ENCODE data around the gene CCDC192.

The CCDC192 gene

DNA sequence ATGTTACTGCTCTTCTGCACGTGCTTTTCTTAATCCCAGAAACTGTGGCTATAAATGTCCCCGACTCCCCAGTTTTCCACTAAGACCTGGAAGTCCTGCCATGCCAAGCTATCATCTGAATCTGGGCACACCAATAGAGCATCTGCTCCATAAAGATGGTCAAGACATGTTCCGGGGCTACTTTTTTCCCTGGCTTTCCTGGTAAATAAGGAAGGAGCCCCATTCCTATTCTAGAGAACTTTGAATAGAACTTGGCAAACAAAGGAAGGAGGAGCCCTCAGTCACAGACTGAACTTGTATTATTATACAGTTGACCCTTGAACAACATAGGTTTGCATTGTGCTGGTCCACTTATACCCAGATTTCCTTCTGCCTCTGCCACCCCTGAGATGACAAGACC is 182.9 kb downstream of the CCDC192 start:
- no peak overlapping the region for H3K4me3 Mint-ChIP-seq

DNA sequence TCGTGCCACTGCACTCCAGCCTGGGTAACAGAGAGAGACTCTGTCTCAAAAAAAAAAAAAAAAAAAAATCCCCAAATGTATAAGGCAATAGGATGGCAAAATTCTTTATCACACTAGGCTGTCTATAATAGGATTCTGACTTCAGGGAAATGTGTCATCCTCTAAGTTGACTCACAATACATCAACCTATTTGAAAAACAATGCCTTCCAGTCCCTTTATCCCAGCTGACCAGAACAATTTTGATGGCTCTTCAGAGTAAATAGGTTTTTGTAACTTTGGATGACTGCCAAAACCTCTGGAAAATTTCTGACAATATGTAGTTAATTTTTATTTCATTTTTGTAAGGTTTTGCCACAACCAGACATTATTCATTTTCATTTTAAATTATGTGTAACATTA is 184.1 kb downstream of the CCDC192 start:
- DNase-seq (no peak), ATAC-seq (no peak)
- no peak overlapping the region for H3K4me3 Mint-ChIP-seq
- no peaks in the 10 kb centered on the region for H3K4me1 Mint-ChIP-seq
- no peaks in the 10 kb centered on the region for H3K27me3 Mint-ChIP-seq
- no peak overlapping the region for H3K27ac Mint-ChIP-seq
- H3K9me3 Mint-ChIP-seq: no peaks in the 10 kb centered on the region

More for the DNA sequence above, 182.9 kb downstream of the CCDC192 start:
- Mint-ChIP-seq H3K9me3 (no peaks in the 10 kb centered on the region), H3K4me1 (no peaks in the 10 kb centered on the region), H3K27me3 (no peaks in the 10 kb centered on the region), H3K27ac (no peak overlapping the region)
- ATAC-seq (no peak), DNase-seq (no peak)

- no peaks in the 10 kb centered on the region for H3K27me3 Mint-ChIP-seq
- H3K9me3 Mint-ChIP-seq: no peaks in the 10 kb centered on the region
- DNase-seq (no peak), ATAC-seq (no peak)
- no peaks in the 10 kb centered on the region for H3K4me1 Mint-ChIP-seq
- no peak overlapping the region for H3K27ac Mint-ChIP-seq
- H3K4me3 Mint-ChIP-seq: no peak overlapping the region
Measured at GRCh38 chr5:127891942-127892341, 188.8 kb downstream of the CCDC192 start.

- no peak for ATAC-seq
- Mint-ChIP-seq H3K4me1 (no peaks in the 10 kb centered on the region), H3K9me3 (no peaks in the 10 kb centered on the region), H3K27me3 (no peaks in the 10 kb centered on the region), H3K4me3 (no peak overlapping the region), H3K27ac (no peak overlapping the region)
- DNase-seq: no peak
Measured at GRCh38 chr5:127892467-127893207, 189.4 kb downstream of the CCDC192 start.

GRCh38 chr5:127893232-127893631 is 190.0 kb downstream of the CCDC192 start:
- no peak for ATAC-seq
- Mint-ChIP-seq H3K4me3 (no peak overlapping the region), H3K4me1 (no peaks in the 10 kb centered on the region), H3K27ac (no peak overlapping the region), H3K27me3 (no peaks in the 10 kb centered on the region), H3K9me3 (no peaks in the 10 kb centered on the region)
- DNase-seq: no peak

- Mint-ChIP-seq H3K27ac (no peak overlapping the region), H3K27me3 (no peaks in the 10 kb centered on the region)
Measured at GRCh38 chr5:127894461-127894860, 191.3 kb downstream of the CCDC192 start.

DNA sequence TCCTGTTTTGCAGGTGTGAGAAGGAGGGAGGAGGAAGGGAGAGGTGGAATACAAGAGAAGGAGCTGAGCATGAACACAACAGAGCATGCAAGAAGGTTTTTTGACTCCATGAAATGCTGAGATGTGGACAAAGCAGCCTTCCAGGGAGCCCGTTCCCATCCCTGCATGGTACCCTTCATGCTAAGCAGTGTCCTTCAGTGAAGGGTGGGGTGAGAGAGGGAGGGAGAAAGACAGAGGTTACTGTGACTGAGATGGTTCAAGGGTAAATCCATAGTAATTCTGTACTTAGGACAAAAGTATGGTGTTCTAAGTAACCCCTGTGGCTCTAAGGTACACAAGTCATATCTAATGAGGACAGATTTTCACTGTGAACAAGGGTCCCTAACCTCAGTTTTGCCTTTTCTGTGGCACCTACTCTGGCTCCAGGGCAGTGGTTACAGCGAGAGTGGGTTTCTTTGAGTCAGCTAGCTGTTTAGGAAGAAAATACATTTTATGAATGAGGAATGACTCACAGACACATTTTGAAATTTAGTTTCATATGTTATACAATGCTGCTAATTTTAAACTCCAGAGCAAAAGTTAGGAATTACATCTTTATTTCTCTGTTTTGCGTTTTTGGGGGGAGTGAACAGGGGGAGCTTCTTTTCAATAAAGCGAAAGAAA is 195.5 kb downstream of the CCDC192 start:
- peak; percentile 91 for ATAC-seq

More at GRCh38 chr5:127894461-127894860, 191.3 kb downstream of the CCDC192 start:
- H3K9me3 Mint-ChIP-seq: no peaks in the 10 kb centered on the region
- ATAC-seq (no peak), DNase-seq (no peak)
- H3K4me1 Mint-ChIP-seq: peaks cover 10% of the 10 kb centered on the region
- H3K4me3 Mint-ChIP-seq: no peak overlapping the region

DNA sequence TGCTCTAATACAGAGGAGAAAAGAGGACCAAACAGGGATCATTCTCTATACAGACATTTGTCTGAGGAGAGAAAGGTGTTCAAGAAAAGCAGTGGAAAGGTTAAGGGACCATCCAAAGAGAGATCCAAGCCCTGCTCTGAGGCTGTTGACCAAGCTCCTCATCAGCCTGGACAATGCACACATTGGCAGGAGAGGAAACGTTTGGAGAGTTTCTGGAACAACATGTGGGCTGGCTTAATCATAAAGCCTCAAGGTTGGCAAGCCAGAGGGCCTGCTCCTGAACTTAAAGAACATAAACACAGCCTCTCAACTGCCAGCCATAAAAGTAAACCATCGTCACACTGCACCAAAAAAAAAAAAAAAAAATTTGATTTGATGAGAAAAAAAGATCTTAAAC is 196.0 kb downstream of the CCDC192 start:
- DNase-seq (no peak), ATAC-seq (no peak)
- no peaks in the 10 kb centered on the region for H3K9me3 Mint-ChIP-seq
- no peak overlapping the region for H3K4me3 Mint-ChIP-seq
- peaks cover 7% of the 10 kb centered on the region for H3K27me3 Mint-ChIP-seq
- no peak overlapping the region for H3K27ac Mint-ChIP-seq
- peaks cover 10% of the 10 kb centered on the region for H3K4me1 Mint-ChIP-seq

More for the DNA sequence above, 195.5 kb downstream of the CCDC192 start:
- no peak overlapping the region for H3K27ac Mint-ChIP-seq
- DNase-seq: peak in 1 of 2 donors; percentile 26
- peaks cover 10% of the 10 kb centered on the region for H3K4me1 Mint-ChIP-seq
- no peaks in the 10 kb centered on the region for H3K9me3 Mint-ChIP-seq
- H3K4me3 Mint-ChIP-seq: no peak overlapping the region
- H3K27me3 Mint-ChIP-seq: peaks cover 2% of the 10 kb centered on the region

DNA sequence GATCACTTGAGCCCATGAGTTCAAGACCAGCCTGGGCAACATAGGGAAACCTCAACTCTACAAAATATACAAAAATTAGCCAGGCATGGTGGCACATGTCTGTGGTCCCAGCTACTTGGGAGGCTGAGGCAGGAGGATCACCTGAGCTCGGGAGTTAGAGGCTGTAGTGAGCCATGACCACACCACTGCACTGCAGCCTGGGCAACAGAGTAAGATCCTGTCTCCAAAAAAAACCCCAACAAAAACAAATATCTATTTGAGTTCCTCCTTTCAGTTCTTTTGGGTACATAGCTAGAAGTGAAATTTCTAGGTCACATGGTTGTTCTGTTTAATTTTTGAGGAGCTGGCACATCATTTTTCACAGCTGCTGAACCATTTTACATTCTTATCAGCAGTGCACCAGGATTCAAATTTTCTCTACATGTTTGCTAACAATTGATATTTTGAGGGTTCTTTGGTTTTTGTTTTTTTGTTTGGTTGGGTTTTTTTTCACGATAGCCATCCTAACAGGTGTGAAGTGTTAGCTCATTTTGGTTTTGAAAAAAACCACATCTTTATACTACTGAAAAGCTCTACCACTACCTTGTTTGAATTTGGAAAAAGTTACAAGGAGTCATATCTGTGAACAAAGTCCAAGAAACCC is 203.5 kb downstream of the CCDC192 start:
- ATAC-seq (no peak), DNase-seq (no peak)
- Mint-ChIP-seq H3K4me1 (peaks cover 7% of the 10 kb centered on the region), H3K27me3 (peaks cover 7% of the 10 kb centered on the region), H3K9me3 (no peaks in the 10 kb centered on the region), H3K4me3 (no peak overlapping the region), H3K27ac (no peak overlapping the region)

DNA sequence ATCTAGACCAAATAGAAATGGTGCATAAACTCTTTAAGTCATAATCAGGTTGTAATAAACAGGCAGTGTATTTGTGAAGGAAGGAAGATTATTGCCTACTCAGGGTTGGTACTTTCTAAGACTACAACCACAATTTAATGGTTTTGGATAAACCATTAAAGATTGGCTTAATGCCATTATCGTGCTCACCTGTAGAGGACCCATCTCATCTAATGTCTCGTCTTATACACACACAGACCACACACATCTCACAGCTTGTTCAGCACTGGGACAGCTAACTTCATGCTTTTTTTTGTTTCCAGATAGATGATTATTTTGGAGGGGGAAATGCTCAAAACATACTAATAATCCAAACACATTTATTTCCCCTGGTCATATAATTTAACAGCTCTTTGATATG is 204.7 kb downstream of the CCDC192 start:
- Mint-ChIP-seq H3K27me3 (peaks cover 7% of the 10 kb centered on the region), H3K27ac (no peak overlapping the region), H3K4me3 (no peak overlapping the region), H3K4me1 (peaks cover 7% of the 10 kb centered on the region), H3K9me3 (no peaks in the 10 kb centered on the region)
- DNase-seq (no peak), ATAC-seq (peak; percentile 40)

GRCh38 chr5:127909066-127909465 is 205.9 kb downstream of the CCDC192 start:
- Mint-ChIP-seq H3K4me3 (no peak overlapping the region), H3K27me3 (peaks cover 1% of the 10 kb centered on the region), H3K27ac (no peak overlapping the region), H3K9me3 (no peaks in the 10 kb centered on the region), H3K4me1 (peaks cover 7% of the 10 kb centered on the region)
- peak in 1 of 2 donors; percentile 12 for DNase-seq
- peak; percentile 69 for ATAC-seq

DNA sequence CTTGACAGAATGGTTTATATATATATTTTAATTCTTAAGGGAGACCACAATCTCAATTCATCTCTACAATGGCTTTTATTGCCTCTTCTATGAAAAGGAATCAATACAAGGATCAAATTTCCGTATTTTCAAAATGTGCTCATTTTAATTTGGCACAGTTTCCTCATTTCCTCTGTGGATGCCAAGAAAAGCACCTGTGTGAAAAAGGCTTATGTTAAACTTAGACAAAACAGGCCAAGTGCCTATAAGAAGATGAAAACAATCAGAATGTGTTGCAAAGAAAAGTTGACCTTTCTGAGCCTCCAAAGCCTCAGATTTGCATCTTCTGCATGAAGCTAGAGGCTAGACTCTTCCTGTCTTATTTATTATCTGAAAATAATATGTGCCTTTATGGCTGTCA is 206.6 kb downstream of the CCDC192 start:
- no peak overlapping the region for H3K27ac Mint-ChIP-seq
- no peak for ATAC-seq

GRCh38 chr5:127910307-127910956 is 207.2 kb downstream of the CCDC192 start:
- no peak for DNase-seq
- Mint-ChIP-seq H3K4me3 (no peak overlapping the region), H3K4me1 (peaks cover 7% of the 10 kb centered on the region), H3K27ac (no peak overlapping the region), H3K9me3 (no peaks in the 10 kb centered on the region), H3K27me3 (no peaks in the 10 kb centered on the region)
- ATAC-seq: no peak

More for the DNA sequence above, 206.6 kb downstream of the CCDC192 start:
- no peak overlapping the region for H3K4me3 Mint-ChIP-seq
- no peaks in the 10 kb centered on the region for H3K9me3 Mint-ChIP-seq
- H3K27me3 Mint-ChIP-seq: no peaks in the 10 kb centered on the region
- DNase-seq: no peak
- peaks cover 7% of the 10 kb centered on the region for H3K4me1 Mint-ChIP-seq

DNA sequence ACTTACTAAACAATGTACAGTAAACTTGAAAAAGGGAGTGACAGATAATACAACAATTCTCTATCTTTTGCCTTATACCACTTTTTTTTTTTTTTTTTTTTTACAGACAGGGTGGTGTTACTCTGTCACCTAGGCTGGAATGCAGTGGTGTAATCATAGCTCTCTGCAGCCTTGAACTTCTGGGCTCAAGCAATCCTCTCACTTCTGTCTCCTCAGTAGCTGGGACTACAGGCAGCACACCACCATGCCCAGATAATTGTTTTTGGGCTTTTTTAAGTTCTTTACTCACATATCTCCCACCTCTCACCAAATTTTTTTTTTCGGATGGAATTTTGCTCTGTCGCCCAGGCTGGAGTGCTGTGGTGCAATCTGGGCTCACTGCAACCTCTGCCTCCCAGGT is 208.4 kb downstream of the CCDC192 start:
- Mint-ChIP-seq H3K4me3 (no peak overlapping the region), H3K27me3 (no peaks in the 10 kb centered on the region), H3K9me3 (no peaks in the 10 kb centered on the region), H3K4me1 (no peaks in the 10 kb centered on the region), H3K27ac (no peak overlapping the region)
- DNase-seq (no peak), ATAC-seq (no peak)

DNA sequence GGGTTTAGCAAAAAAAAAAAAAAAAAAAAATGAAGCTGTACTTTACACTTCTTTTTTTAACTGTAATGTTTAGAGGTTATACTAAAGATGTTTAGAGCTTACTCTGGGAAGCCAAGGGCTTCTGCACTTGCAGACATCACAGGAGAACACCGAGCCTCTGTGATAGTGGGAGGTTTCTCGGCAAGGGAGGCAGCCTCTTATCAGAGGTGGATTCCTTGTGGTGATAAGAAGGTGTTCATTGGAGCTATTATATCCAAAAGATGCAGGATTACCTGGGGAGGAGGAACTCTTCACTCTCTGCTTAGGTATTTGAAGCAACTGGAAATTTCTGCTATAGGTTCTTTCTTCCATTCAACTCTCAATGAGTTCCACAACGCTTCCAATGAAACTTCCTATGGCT is 209.2 kb downstream of the CCDC192 start:
- DNase-seq (no peak), ATAC-seq (no peak)
- Mint-ChIP-seq H3K4me3 (no peak overlapping the region), H3K4me1 (peaks cover 7% of the 10 kb centered on the region), H3K9me3 (no peaks in the 10 kb centered on the region), H3K27ac (no peak overlapping the region), H3K27me3 (no peaks in the 10 kb centered on the region)
